ENCODE results near the gene SLC45A2.
"Not testable (repeated sequence)": the region's sequence is repeated elsewhere in the genome, so short reads cannot be mapped to it uniquely, and the experiment has no call there.

Gene SLC45A2

GRCh38 chr5:33934176-33934575, 50.3 kb downstream of the SLC45A2 start:
- TF ChIP-seq TAF1 (IDR thresholded peaks at IDR 0.05; ENCODE audit: borderline replicate concordance, low read depth, low read length) (no peak), POLR2A (IDR thresholded peaks at IDR 0.05; ENCODE audit: low read depth, low read length) (no peak), POLR2AphosphoS5 (IDR thresholded peaks at IDR 0.05; ENCODE audit: low read depth, low read length) (no peak)
- FAIRE-seq (no peak), DNase-seq (ENCODE audit: insufficient read length) (no peak)

DNA sequence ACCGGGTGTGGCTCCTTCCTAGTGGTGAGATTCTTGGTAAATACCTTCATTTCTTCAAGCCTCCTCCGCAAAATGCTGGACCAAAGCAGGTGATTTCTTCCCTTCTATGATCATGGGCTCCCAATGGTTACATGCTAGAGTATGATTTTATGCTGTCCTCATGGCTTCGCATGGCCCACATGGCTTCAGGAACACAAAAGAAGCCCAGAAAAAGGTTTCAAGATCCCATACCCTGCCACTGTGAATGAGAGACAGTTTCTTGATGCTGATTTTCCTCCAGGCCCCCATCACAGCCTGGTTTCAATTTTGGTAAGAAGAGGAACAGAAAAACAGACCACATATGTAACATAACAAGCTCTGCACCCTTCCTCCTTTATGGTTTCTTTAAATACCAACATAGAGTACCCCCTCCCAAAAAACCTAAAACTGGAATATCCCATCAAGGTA, 50.7 kb downstream of the SLC45A2 start:
- TF ChIP-seq POLR2AphosphoS5 (IDR thresholded peaks at IDR 0.05; ENCODE audit: low read depth, low read length) = no peak
- no peak for TF ChIP-seq POLR2A (IDR thresholded peaks at IDR 0.05; ENCODE audit: low read depth, low read length)
- TF ChIP-seq TAF1 (IDR thresholded peaks at IDR 0.05; ENCODE audit: borderline replicate concordance, low read depth, low read length) = no peak
- no peak for DNase-seq (ENCODE audit: insufficient read length)
- FAIRE-seq = peak; percentile 87

DNA sequence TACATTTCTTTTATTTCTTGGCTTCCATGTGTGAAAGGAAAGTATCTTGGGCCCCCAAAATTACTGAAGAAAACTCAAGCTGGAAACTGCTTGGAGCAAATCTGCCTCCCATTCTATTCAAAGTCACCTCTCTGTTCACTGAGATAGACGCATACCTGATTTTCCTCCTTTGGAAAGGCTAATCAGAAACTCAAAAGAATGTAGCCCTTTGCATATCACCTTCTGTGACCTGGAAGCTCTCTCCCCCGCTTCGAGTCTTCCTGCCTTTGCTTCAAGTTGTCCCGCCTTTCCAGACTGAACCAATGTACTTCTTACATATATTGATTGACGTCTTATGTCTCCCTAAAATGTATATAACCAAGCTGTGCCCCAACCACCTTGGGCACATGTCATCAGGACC, 53.4 kb downstream of the SLC45A2 start:
- FAIRE-seq = no peak
- no peak for DNase-seq (ENCODE audit: insufficient read length)
- TF ChIP-seq POLR2A (IDR thresholded peaks at IDR 0.05; ENCODE audit: low read depth, low read length) (no peak), TAF1 (IDR thresholded peaks at IDR 0.05; ENCODE audit: borderline replicate concordance, low read depth, low read length) (no peak), POLR2AphosphoS5 (IDR thresholded peaks at IDR 0.05; ENCODE audit: low read depth, low read length) (no peak)

GRCh38 chr5:33929925-33930690, 54.4 kb downstream of the SLC45A2 start:
- no peak for TF ChIP-seq POLR2A (IDR thresholded peaks at IDR 0.05; ENCODE audit: low read depth, low read length)
- no peak for TF ChIP-seq TAF1 (IDR thresholded peaks at IDR 0.05; ENCODE audit: borderline replicate concordance, low read depth, low read length)
- no peak for TF ChIP-seq POLR2AphosphoS5 (IDR thresholded peaks at IDR 0.05; ENCODE audit: low read depth, low read length)
- DNase-seq (ENCODE audit: insufficient read length) (no peak), FAIRE-seq (no peak)

DNA sequence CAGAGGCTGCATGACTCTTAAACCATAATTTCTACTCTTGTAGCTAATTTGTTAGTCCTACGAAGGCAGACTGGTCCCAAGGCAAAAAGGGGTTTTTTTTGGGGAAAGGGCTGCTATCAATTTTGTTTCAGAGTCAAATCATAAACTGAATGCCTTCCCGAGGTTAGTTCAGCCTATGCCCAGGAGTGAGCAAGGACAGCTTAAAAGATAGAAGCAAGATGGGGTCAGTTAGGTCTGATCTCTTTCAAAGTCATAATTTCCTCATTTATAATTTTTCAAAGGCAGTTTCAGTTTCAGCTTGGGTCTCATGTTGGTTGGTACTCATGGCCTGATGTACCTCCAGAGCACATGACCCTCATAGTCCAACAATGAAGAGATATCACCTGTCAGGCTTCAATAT, 56.2 kb downstream of the SLC45A2 start:
- TF ChIP-seq TAF1 (IDR thresholded peaks at IDR 0.05; ENCODE audit: borderline replicate concordance, low read depth, low read length) (no peak), POLR2AphosphoS5 (IDR thresholded peaks at IDR 0.05; ENCODE audit: low read depth, low read length) (no peak)
- no peak for FAIRE-seq
- DNase-seq (ENCODE audit: insufficient read length) = no peak

DNA sequence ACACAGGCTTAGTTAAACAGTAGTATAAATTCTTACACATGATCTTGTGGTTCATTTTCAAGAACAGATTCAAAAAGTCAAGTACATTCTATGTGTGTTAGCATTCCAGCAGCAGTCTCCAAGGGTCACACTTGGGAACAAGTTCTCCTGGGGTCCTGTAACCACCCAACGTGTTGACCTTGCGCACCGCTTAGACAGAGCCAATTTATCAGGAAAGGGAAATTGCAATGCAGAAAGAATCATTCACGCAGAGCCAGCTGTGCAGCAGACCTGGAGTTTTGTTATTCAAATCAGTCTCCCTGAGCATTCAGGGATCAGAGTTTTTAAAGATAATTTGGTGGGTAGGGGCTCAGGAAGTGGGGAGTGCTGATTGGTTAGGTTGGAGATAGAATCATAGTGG, 56.8 kb downstream of the SLC45A2 start:
- FAIRE-seq (no peak), DNase-seq (ENCODE audit: insufficient read length) (no peak)
- TF ChIP-seq POLR2AphosphoS5 (IDR thresholded peaks at IDR 0.05; ENCODE audit: low read depth, low read length) (no peak), POLR2A (IDR thresholded peaks at IDR 0.05; ENCODE audit: low read depth, low read length) (no peak), TAF1 (IDR thresholded peaks at IDR 0.05; ENCODE audit: borderline replicate concordance, low read depth, low read length) (no peak)

- DNase-seq (ENCODE audit: insufficient read length) (no peak), FAIRE-seq (no peak)
- TF ChIP-seq TAF1 (IDR thresholded peaks at IDR 0.05; ENCODE audit: borderline replicate concordance, low read depth, low read length) (no peak), POLR2AphosphoS5 (IDR thresholded peaks at IDR 0.05; ENCODE audit: low read depth, low read length) (no peak)
These were observed 59.2 kb downstream of the SLC45A2 start for GRCh38 chr5:33925278-33925677.

- TF ChIP-seq POLR2AphosphoS5 (IDR thresholded peaks at IDR 0.05; ENCODE audit: low read depth, low read length) (no peak), TAF1 (IDR thresholded peaks at IDR 0.05; ENCODE audit: borderline replicate concordance, low read depth, low read length) (no peak), POLR2A (IDR thresholded peaks at IDR 0.05; ENCODE audit: low read depth, low read length) (no peak)
- no peak for FAIRE-seq
- no peak for DNase-seq (ENCODE audit: insufficient read length)
These were observed 63.5 kb downstream of the SLC45A2 start for GRCh38 chr5:33921002-33921401.

DNA sequence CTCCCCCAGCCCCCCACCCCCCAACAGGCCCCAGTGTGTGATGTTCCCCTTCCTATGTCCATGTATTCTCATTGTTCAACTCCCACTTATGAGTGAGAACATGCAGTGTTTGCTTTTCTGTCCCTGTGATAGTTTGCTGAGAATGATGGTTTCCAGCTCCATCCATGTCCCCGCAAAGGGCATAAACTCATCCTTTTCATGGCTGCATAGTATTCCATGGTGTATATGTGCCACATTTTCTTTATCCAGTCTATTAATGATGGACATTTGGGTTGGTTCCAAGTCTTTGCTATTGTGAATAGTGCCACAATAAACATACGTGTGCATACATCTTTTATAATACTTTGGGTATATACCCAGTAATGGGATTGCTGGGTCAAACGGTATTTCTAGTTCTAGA, 69.6 kb downstream of the SLC45A2 start:
- not testable (repeated sequence) for FAIRE-seq; DNase-seq (ENCODE audit: insufficient read length)

DNA sequence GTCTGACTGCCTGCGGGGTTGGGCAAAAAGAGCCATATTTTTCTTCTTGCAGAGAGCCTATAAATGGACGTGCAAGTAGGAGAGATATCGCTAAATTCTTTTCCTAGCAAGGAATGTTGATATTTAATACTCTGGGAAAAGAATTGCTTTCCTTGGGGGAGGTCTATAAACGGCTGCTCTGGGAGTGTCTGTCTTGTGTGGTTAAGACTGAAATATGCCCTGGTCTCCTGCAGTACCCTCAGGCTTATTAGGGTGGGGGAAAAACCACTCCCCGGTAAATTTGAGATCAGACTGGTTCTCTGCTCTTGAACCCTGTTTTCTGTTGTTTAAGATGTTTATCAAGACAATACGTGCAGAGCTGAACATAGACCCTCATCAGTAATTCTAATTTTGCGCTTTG, 78.2 kb downstream of the SLC45A2 start:
- not testable (repeated sequence) for FAIRE-seq; DNase-seq (ENCODE audit: insufficient read length)

DNA sequence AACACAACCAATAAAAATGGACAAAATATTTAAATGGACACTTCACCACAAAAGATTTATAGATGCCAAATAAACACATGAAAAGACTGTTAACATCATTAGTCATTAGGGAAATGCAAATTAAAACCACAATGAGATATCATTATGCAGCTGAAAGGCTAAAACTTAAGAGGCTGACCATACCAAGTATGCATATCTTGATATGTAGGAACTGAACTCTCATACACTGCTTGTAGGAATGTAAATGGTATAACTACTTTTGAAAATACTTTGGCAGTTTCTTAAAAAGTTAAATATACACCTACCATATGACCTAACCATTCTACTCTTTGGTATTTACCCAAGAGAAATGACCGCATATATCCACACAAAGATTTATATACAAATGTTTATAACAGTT, 79.1 kb downstream of the SLC45A2 start:
- FAIRE-seq (peak; percentile 5), DNase-seq (ENCODE audit: insufficient read length) (no peak)
- no peak for TF ChIP-seq POLR2AphosphoS5 (IDR thresholded peaks at IDR 0.05; ENCODE audit: low read depth, low read length)

- no peak for DNase-seq (ENCODE audit: insufficient read length)
- TF ChIP-seq POLR2A (IDR thresholded peaks at IDR 0.05; ENCODE audit: low read depth, low read length) = no peak
- TF ChIP-seq POLR2AphosphoS5 (IDR thresholded peaks at IDR 0.05; ENCODE audit: low read depth, low read length) = no peak
- TF ChIP-seq TAF1 (IDR thresholded peaks at IDR 0.05; ENCODE audit: borderline replicate concordance, low read depth, low read length) = no peak
- FAIRE-seq = no peak
These were observed 81.4 kb downstream of the SLC45A2 start for GRCh38 chr5:33903118-33903517.

DNA sequence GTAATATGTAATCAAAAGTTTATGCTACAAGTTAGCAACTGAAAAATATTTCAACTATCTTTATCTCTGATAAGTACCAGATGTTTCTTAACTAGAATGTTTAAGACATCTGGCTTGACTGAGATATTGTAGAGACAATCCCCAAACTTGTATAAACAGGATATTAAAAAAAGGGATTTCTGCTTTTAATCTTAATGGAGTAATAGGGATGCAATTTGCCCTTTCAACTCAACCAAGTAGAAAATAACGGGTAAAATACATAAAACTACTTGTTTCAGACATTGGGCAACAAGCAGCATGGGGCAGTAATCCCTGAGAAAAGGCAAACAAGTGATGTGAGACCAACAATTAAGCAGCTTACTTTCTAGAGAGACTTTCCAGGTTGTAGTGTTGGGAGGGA, 83.3 kb downstream of the SLC45A2 start:
- no peak for TF ChIP-seq POLR2A (IDR thresholded peaks at IDR 0.05; ENCODE audit: low read depth, low read length)
- TF ChIP-seq TAF1 (IDR thresholded peaks at IDR 0.05; ENCODE audit: borderline replicate concordance, low read depth, low read length) = no peak
- no peak for TF ChIP-seq POLR2AphosphoS5 (IDR thresholded peaks at IDR 0.05; ENCODE audit: low read depth, low read length)
- FAIRE-seq = no peak
- no peak for DNase-seq (ENCODE audit: insufficient read length)

All from GM12892 (cell line).